ENCODE measurements around the gene DEXI.

GRCh38 chr16:10971560-10971961 lies 29.3 kb upstream of the DEXI start:
- TF ChIP-seq CTCF (IDR thresholded peaks at IDR 0.05; ENCODE audit: low read depth, low read length, poor library complexity, severe bottlenecking) = peak; percentile 81
- TF ChIP-seq EZH2phosphoT487 (IDR thresholded peaks at IDR 0.05; ENCODE audit: borderline replicate concordance, low read length) = no peak
